UCSD-AML1 (cell line): ENCODE measurements around the gene NTM.

Experiments used
- DNase-seq: peaks from one replicate; lab custom pipeline; 2025; ENCODE audit not compliant: unreplicated experiment; lab: John Stamatoyannopoulos, UW

The NTM gene

DNA sequence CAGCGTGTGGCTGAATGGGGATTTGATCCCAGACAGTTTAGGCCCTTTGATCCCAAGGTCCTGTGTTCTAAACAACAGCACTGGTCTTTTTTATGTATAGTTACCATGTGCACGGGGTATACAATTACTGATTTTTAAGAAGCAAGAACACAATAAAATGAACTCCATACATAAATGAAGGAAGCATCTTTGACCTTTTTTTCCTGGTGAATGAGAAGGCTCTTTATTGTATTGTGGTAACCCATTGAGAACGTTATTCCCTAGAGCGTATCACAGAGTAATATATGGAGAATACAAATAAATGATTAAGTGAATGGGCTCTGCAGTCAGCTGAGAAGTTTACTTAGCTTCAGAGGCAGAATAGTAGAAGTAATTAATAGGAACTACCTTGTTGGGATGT, 563.6 kb downstream of the NTM start:
- no peak for DNase-seq

DNA sequence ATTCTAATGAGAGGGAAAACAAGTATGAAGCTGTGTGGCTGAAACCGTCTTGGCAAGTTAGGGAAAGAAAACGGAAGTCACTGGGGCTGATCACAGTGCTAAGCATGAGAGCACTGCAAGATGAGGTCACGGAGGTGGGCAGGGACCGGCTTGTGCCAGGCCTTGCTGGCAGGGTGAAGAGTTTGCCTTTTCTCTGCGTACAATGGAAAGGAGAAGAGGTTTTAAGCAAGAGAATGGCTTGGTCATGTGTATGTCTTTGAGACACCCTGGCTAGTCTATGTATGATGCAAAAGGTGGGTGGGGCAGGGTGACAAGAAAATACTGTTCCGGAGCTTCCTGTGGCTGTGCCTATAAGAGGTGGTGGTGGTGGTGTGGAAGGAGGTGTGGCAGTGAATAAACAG, 567.9 kb downstream of the NTM start:
- DNase-seq, result no peak

DNA sequence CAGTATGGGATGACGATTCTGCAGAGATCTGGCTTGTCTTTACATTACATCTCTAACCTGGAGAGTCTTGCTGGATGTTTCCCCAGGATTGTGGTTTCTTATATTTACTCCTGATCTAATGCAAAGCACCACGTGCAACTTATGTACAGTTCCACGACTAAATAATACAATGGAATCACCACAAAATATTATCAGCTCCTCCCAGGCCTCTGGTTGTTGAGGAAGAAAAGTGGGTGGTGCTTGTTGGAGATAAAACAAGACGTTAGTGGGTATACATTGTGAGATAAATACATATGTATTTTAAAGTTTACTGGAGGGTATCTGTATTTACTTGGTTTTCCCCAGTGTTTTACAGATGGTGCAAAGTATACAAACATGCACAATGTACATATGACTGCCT, 569.7 kb downstream of the NTM start:
- DNase-seq, result no peak

DNA sequence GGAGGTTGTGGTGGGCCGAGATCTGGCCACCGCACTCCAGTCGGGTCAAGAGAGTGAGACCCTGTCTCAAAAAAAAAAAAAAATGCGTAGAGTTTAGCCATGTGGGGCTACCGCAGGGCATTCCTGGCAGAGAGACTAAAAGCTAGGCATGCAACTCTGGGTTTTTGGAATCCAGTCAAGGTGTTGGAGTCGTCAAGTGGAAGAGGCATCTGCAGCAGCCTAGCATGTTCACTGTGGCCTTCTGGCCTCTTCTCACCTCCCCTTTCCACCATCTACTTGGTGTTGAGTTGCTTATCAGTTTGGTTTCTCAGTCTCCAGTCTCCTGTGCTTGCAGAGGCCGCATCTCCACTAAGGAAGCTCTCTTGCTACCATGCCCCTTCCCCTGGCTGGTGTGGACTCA, 572.5 kb downstream of the NTM start:
- no peak for DNase-seq

DNA sequence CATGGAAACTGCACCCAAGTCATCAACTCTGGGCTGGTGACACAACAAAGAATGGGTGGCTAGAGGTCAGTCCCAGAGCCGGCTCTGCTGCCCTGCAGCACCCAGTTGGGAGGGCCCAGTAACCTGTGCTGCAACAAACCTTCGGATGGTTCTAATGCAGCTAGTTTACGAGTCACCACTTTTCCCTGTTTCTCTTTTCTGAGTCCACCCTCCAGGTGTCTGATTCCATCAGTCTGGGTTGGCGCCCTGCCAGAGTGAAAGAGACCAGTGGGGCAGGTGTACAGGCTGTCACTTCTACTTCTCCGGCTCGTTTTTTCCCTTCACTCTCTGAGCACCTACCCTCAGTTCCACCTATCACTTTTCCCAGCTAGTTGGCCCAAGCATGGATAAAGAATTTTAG, 572.9 kb downstream of the NTM start:
- DNase-seq, result no peak

DNA sequence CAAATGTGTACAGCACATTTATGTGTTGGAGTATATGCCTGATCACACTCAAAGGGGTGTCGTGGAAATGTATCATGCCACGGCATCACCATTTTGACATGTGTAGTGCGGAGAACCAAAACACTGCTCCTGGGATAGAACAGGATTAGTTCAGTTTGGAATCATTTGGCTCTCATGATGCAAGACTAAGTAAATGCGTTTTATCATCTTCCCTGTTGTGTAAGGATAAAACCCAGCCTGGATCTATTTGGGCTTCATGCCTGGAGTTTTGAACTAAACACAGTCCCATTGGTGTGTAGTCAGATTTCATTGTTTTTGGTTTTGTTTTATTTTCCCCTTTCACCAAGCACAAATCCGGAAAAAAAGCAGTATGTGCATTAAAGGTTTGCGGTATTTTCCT, 574.3 kb downstream of the NTM start:
- DNase-seq, result no peak

DNA sequence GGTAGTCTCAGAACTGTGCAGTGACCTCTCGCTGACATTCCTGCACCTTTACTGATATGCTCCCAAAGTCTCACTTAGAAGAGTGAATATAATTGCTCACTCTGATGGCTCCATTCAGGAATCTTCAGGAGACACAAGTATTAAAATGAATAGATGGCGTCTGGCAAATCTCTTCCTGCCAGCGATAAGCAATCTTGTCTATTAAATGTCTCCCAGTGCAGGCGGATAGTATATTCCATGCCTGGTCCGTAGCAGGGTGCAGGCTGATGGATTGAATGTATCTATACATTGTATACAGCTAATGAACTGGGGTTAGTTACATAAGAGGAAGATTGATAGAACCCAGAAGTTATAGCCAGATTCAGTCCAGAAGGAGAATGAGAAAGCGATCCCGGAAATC, 575.3 kb downstream of the NTM start:
- DNase-seq, result no peak

DNA sequence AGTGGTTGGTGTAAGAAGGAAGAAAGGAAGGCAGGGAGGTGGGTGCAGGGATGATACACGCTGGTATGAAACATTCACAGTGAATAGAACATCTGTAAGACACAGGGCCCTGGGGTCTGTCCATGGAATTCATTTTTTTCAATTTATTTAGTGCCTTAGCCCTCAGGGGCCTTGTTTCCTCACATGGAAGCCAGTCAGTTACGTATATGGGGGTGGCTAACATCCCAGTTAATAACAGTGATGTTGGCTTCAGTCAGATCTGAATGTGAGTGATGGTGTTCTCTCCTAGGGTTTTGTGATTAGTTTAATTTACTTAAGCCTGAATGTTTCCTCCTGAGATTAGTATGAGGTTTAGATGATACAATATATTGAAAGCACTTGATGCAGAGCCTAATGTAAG, 577.1 kb downstream of the NTM start:
- DNase-seq, result no peak

DNA sequence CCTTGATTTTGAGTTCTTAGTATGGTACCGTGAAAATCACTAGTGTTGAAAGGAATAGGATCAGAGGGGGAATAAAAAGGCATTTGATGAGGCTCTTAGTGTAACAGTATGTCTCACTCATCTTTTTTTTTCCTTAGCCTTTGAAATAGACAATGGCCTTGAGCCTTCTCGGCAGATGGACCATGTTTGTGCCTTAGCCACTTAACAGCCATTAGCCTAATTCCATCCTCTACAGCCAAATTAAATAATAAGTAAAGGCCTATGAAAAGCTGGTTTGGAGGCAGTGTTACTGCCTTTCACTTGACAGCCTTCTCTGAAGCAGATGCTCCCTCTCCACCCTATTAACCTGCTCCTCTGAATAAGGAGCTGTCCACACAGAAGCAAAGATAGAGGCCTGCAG, 580.7 kb downstream of the NTM start:
- DNase-seq, result no peak

DNA sequence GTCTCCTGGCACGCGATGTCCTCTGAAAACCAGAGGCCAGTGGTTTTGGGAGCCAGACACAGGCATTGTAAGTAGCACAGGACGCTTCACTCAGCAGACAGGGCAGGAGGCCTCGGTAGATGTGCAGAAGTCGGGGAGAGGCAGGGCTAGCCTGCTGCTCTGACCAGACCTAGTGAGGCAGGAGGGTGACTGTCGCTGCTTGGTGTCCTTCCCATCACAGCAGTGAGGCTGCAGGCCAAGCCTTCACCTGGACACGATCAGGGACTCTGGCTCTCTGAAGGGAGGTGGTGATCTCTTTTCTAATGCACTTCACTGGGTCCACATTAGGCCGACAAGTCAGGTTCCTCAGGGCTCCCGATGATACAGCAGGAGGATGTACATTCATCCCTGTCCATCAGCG, 583.7 kb downstream of the NTM start:
- DNase-seq, result no peak

DNA sequence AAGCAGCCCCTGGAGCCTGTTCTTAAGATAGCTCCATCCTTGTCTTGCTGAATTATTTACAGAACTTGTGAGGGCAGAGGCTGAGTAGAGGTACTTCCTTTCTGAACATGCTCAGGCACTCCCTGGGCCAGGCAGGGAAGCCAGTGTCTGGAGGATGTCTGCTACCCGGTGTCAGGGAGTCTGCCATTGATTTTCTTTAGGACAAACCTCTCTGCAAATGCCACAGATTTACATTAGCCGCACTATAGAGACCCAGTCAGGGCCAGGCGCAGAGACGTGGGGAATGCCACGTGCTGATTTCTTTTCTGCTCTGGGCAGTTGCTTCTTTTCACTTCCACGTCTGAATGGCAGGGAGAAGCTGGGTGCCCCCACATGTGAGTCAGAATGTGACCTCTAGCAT, 585.5 kb downstream of the NTM start:
- DNase-seq, result no peak

DNA sequence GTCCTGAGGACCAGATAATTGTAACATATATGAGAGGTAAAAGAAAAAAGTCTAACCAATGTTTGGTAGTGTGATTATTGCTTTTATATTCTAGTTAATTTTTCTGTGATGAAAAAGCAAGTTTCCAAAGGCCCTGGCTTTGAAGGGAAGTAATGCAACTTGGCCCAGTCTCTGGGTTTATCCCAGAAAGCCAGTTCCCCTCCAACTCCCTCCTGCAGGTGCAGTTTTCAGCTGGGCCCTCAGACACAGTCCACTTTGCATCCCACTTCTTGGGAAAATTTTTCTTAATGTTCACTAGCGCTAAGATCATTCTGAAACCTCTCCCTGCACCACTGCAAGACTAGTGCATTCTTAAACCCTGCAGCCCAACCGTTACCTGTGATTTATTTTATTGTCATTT, 586.8 kb downstream of the NTM start:
- DNase-seq, result no peak

DNA sequence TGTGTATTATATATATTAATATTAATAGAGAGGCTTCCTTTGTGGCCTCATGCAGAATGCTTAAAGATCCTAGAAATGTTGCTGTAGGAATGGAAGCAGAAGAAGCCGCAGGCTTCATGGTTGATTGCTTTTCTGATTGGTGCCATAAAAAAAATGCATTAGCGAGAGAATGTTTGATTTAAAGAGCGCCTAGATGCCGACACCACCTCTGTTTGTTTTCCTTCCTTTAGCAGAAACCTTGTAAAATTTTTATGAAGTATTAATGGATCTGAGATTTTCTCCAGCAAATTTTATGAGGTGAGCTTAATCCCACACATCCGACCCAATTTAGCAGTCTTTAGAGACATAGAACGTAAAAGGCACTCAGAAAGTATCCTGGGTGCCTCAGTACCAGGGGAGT, 587.5 kb downstream of the NTM start:
- no peak for DNase-seq

DNA sequence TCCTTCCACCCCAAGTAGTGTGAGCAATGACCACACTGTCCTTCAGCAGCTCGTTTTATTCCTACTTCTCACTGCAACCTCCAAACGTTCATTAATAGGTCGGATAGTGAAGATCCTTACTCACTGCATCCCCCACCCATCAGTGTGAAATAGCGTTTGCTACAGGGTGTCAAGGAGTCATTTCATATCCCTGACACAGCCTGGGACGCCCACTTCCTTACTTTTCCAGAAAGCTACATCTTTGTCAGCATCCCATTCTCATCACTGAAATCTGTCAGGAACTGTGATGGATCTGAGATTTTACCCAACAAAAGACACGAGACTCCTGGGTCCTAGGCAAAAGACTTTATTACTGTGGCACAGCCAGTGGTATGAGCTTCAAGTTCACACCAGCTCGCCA, 592.4 kb downstream of the NTM start:
- DNase-seq, result no peak

DNA sequence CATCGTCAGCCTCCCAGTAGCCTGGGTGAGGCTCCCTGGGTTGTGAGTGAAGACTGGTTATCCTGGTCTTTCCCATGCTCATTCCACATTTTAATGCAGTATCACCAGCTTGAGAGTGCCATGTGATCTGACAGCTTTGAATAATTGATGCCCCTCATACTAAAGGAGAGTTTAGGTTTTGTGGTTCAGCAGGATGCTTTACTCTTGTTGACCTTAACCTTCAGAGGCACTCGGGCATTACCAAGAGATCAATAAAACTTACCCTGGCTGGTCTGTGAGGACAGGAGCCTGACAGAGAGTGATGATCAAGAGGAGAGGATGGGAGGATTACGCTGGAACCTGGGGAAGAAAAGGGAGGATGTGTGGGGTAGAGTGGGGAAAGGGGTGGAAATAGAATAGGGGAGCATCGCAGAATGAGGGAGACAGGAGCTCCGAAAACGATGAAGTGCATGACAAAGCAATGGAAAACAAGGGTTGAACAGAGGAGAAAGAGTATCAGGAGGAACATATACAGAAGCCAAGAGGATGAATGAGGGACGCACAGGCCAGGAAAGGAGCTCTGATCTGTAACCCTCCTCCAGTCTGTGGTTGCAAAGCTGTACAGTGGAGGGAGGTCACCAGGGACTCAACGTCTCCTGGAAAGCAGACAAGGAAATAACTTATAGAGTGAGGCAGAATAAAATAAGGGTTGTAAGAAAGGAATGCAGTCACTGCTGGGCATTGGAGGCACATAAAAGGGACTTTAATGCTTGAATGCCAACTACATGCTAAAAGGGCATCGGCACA, 594.5 kb downstream of the NTM start:
- no peak for DNase-seq

DNA sequence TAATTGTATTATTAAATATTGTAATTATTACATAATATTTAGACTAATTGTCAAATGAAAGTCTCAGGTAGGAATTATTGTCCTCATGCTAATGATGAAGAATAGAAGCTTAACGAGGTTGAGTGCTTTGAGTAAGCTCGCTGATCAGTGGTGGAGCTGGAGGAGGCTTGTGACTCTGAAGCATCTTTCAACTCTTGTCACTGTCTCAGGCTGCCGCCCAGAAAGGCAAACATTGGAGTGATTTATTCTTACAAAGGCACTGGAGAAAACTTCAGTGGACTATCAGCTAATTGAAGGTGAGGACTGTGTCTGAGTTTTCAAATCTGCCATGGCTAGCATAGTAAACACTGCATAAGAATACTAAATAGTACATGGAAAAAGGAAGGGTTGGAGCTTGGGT, 595.1 kb downstream of the NTM start:
- no peak for DNase-seq

DNA sequence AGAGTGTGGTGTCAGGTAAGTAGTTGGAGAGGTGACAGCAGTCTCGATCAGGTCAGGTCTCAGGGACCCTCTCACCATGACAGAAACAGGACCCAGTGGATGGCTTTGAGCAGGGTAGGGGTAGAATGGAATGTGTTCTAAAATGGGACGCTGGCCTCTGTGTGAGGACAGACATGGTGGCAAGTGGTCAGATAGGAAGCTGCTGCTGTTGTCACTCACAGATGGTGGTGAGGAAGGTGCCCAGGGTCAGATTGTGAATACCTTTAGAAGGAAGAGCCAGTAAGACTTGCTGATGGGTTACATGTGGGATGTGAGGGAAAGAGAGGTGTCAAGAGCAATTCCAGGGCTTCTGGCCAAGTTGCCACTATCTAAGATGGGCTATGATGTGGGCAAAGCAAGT, 596.3 kb downstream of the NTM start:
- no peak for DNase-seq

DNA sequence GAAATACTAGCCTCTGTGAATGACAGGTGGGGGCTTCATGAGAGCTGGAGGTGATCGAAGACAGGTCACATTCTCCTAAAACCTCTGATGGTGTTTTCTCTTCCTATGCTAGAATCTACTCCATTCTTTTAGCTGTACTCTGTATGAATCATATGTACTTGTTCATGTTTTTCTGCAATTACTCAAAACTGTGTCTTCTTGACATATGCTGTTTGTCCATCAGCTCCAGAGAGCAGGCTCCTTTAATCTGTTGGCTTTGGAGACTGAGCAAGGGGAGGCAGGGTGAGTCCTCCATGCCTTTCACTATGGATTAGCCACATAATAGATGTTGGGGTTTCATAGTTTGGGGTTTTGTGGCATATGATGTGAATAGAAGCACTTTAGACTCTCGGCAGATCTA, 598.8 kb downstream of the NTM start:
- no peak for DNase-seq

DNA sequence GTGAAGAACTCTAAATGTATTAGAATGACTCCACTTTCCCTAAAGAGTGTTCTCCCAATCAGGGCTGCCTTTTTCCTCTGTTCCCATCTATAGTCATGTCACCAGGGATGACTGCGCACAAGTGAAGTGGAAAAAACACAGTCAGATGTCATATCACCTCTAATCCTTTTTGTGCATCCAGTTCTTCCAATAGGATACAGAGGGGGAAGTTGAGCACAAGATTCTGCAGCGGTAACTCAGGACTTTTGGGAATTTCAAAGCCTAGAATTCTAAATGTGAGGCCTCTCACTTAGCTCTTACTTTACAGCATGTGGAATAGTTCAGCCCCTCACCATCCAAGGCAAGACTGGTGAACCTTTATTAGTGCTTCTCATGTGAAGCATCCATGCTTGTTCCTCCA, 602.6 kb downstream of the NTM start:
- no peak for DNase-seq

DNA sequence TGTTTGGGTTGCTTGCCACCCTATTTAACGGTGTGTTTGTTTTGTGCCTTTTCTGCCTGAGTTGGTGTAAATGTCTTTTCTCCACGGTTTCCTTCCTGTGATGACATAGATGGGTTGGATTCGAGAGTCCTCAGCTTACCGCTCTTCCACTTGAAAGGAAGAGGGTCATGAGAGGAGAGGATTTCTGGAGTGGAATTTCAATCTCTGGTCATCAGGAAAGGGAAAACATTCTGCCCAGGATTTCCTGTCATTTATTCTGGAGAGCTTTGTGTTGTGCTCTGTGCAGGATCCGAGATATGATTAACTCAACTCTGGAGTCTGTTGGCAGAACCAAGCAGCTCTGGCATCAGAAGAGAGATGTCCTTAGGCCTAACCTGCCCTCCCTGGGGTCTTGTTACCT, 605.2 kb downstream of the NTM start:
- no peak for DNase-seq

DNA sequence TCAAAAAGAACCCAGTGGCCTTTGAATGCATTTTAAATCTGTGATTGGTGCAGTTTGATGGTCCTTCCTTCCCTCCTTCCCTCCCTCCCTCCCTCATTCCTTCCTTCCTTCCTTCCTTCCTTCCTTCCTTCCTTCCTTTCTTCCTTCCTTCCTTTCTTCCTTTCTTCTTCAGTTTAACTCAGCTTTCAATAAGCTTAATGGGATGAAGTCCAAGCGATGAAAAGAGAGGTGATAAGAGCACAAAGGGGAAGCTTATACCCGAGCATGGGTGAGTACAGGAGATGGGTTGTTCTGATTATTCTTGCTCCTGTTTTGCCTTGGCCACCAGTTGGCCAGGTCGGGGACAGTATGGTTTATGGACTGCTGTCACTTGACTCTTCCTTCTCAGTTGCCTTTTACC, 605.6 kb downstream of the NTM start:
- no peak for DNase-seq

DNA sequence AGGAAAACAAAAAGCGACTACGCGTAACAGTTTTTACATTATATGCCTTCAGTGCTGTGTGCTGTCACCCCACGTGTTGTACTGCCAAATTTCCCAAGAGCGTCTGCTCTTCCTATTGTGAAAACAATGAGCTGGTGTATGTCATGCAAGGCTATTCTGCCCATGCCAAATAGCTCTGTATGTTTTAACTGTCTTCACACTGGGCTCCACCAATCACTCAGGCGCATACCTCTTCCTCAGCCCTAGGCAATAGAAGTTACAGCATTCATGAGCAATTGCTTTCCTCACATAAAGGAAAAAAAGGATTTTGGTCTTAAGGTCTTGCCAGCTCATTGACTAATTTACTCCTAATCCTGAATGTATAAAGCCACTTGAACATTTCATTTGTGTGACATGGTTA, 606.8 kb downstream of the NTM start:
- DNase-seq, result no peak

DNA sequence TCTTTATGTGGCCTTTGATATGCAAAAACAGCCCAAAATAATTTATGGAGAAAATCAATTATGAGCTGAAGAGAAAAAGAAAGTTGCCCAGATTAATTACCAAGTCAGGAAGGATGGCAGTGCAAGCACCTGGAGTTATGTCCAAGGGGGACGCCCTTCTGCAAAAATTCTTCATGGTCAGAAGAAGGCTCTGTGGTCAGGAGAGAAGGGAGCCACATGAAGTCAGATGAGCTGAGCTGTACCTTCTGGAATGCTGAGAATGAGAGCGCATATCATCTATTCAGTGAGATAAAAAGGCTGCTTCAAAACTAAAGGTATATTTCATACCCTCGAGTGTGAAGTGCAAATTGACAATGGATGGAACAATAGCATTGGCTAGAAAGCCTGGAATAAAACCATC, 607.4 kb downstream of the NTM start:
- DNase-seq, result no peak

DNA sequence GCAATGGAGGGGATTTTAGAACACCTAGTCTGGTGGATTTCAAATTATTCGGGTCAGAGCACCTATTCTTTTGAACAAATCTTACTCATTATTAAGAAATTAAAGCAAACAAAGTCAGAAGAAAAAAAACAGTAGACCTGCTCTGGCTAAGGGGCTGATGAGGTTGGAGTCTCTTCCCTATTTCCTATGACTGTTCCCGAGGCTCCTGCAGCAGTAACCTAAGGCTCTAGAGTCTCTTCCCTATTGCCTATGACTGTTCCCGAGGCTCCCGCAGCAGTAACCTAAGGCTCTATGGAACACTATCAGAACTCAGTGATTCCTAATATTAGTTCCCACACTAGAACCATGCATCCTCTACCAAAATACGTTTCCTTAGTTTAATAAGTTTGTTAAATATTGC, 607.9 kb downstream of the NTM start:
- DNase-seq, result no peak
